Measurements from ENCODE around the gene SCGB3A1. TPM values are rescaled to one million over a fixed set of nuclear protein-coding genes. Genes with fewer than 3 reads are reported as not detected.

Gene SCGB3A1
- total and polyA plus RNA-seq, 10 donors = 1.7 to 12.1 (median 7.1) TPM; not detected in 1

DNA sequence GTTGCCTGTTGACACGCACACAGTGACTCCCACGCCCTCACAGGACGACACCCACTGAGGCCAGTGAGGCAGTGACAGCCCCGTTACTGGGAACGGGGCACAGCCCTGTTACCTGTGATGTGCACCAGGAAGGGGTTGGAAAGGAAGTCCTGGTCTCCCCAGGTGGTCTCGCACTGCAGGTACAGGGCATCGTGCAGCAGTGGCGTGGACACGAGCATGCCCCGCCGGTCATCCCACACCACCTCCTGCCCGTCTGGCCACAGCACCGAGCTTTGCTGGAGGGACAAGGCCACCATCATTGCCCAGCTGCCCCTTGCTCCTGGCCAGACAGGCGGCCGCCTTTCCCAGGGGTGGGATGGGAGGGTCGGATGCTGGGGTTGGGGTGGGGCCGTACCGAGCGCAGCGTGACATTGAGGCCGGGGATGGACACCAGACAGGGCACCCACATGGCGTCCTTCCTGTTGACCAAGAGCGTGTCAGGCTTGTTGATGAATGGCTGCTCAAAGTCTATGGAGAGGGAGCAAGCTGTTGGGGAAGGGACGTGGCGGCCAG lies 38.6 kb upstream of the SCGB3A1 start:
- no peak overlapping the region for H3K4me3 ChIP-seq
- WGBS, 5 donors = 79 to 91% (median 85%) methylated on average over 13 to 25 of the region's 25 CpGs
- H3K27me3 ChIP-seq (replicated peaks in 1 of 7) = peaks cover 0 to 17% (median 0%) of the 10 kb centered on the region in 7 donors
- H3K9me3 ChIP-seq = no peaks in the 10 kb centered on the region
- no peak overlapping the region for H3K27ac ChIP-seq
- H3K4me1 ChIP-seq = peaks cover 0 to 42% (median 15%) of the 10 kb centered on the region in 6 donors
- DNase-seq = no peak
- TF ChIP-seq POLR2A (IDR thresholded peaks at IDR 0.05) (no peak), POLR2AphosphoS5 (IDR thresholded peaks at IDR 0.05) (no peak)
- peaks cover 0 to 26% (median 0%) of the 10 kb centered on the region in 6 donors for H3K36me3 ChIP-seq
- intact Hi-C loops (cut with DNase I; ENCODE audit: low total_unique reads) = no loop called here

GRCh38 chr5:180628827-180629750 lies 37.8 kb upstream of the SCGB3A1 start:
- Histone ChIP-seq H3K4me1 (peaks cover 0 to 50% (median 19%) of the 10 kb centered on the region in 6 donors), H3K27ac (no peak overlapping the region)

GRCh38 chr5:180628211-180628610 lies 36.9 kb upstream of the SCGB3A1 start:
- Histone ChIP-seq H3K27ac (no peak overlapping the region), H3K4me1 (peaks cover 0 to 57% (median 23%) of the 10 kb centered on the region in 6 donors), H3K27me3 (replicated peaks in 1 of 7) (peaks cover 0 to 14% (median 0%) of the 10 kb centered on the region in 7 donors), H3K9me3 (no peaks in the 10 kb centered on the region), H3K36me3 (peaks cover 0 to 26% (median 0%) of the 10 kb centered on the region in 6 donors), H3K4me3 (no peak overlapping the region)
- no peak for DNase-seq
- TF ChIP-seq CTCF (IDR thresholded peaks at IDR 0.05 in 8 of 11, conservative IDR thresholded peaks at IDR 0.05 in 3 of 11) (no peak), POLR2AphosphoS5 (IDR thresholded peaks at IDR 0.05) (no peak), POLR2A (IDR thresholded peaks at IDR 0.05) (no peak)
- 65 to 90% (median 88%) methylated on average over 10 to 14 of the region's 14 CpGs for WGBS, 5 donors
- intact Hi-C loops (cut with DNase I; ENCODE audit: low total_unique reads) = no loop called here

More at GRCh38 chr5:180628827-180629750, 37.8 kb upstream of the SCGB3A1 start:
- intact Hi-C loops (cut with DNase I; ENCODE audit: low total_unique reads) = no loop called here
- 84 to 92% (median 88%) methylated on average over 19 to 44 of the region's 44 CpGs for WGBS, 5 donors
- peaks cover 0 to 26% (median 0%) of the 10 kb centered on the region in 6 donors for H3K36me3 ChIP-seq
- DNase-seq = no peak
- TF ChIP-seq POLR2A (IDR thresholded peaks at IDR 0.05) = no peak
- TF ChIP-seq POLR2AphosphoS5 (IDR thresholded peaks at IDR 0.05) = peak in 1 of 3 donors; percentile 46
- H3K9me3 ChIP-seq = no peaks in the 10 kb centered on the region
- H3K4me3 ChIP-seq = no peak overlapping the region
- H3K27me3 ChIP-seq (replicated peaks in 1 of 7) = peaks cover 0 to 17% (median 0%) of the 10 kb centered on the region in 7 donors

DNA sequence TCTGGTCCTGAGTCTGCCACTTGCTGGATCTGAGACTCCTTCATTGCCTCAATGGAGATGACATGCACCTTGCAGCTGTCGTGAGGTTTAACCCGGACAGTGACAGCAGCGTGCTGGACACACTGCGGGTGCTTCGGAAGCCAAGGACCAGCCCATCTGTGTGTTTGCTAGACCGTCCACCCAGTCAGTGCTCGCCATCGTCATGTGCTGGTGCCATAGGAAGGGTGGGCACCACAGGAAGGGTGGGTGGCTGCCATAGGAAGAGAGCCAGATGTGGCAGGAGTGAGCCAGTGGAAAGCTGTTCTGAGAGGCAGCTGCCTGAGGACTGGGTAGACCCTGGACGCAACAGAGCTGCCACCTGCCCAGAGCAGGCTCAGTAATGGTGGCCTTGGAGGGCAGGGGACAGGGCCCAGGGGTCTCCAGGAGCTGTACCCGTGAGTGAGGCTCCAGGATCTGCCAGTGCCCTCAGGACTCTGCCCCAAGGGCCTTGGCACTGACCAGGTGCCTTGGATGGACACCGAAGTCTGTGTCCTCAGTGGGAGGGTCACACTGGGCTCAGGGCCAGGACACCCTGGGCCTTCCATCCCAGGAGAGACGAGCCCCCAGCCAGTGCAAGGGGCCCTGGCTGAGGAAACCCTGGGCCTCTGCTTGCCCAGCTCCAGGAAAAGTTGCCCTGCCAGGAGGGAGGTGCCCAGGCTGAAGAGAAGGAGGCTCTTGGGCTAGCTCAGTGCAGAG lies 36.3 kb upstream of the SCGB3A1 start:
- Histone ChIP-seq H3K9me3 (no peaks in the 10 kb centered on the region), H3K27me3 (replicated peaks in 1 of 7) (peaks cover 0 to 7% (median 0%) of the 10 kb centered on the region in 7 donors), H3K4me3 (no peak overlapping the region), H3K27ac (peak overlapping the region in 3 of 8 donors; percentile 22 to 37 (median 33)), H3K4me1 (peaks cover 0 to 56% (median 23%) of the 10 kb centered on the region in 6 donors), H3K36me3 (peaks cover 0 to 26% (median 0%) of the 10 kb centered on the region in 6 donors)
- WGBS, 5 donors = 67 to 74% (median 73%) methylated on average over 8 to 12 of the region's 12 CpGs
- DNase-seq = no peak
- intact Hi-C loops (cut with DNase I; ENCODE audit: low total_unique reads) = no loop called here
- TF ChIP-seq CTCF (IDR thresholded peaks at IDR 0.05 in 8 of 11, conservative IDR thresholded peaks at IDR 0.05 in 3 of 11) (no peak), POLR2A (IDR thresholded peaks at IDR 0.05) (no peak), POLR2AphosphoS5 (IDR thresholded peaks at IDR 0.05) (peak; percentile 12 to 73 (median 61))
